Right lobe of liver (tissue), 4 donors: ENCODE data around the gene JAG1.

Experiments used
- CTCF ChIP-seq, 4 donors: fragments of 200-600 bp in 3 of 4; fragments of 450-650 bp in 1 of 4; IDR thresholded peaks; one replicate each; pipeline versions ENCODE4 v1.5.1 to v1.8.0; 2016 to 2022; ENCODE audit warnings: antibody characterized with exemption in 4 of 4, mild to moderate bottlenecking in 2 of 4
- POLR2A ChIP-seq: fragments of 450-650 bp; IDR thresholded peaks from one replicate; pipeline ENCODE4 v1.6.1; 2017; ENCODE audit warnings: antibody characterized with exemption, mild to moderate bottlenecking
- donor health status: DM: no; HTN: no; CAD: no.
- donor health status: DM: no; HTN: no; CAD: no.
- donor health status: DM: no; HTN: yes; CAD: no.

DNA sequence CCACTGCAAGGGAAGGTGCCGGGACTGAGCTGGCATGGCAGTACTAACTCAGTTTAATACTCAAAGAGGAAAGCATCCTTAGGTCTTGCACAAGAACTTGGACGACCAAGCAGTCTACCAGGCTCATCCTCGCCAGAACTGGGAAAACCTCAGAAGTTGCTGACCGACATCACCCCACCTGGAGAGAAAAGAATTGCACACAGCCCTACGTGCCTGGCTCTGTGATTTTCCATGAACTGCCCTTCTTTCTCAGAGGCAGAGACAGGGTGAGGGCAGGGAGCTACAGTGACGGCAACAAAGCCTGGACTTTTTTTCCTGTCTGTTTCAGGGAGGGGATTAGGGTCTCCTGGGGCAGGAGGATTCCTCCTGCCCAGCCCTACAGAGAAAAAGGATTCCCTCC lies 8.0 kb downstream of the JAG1 start:
- no peak for TF ChIP-seq CTCF (IDR thresholded peaks at IDR 0.05)
- no peak for TF ChIP-seq POLR2A
